Keratinocyte (primary cell): ENCODE data around the gene RAD51AP2.

Source experiments
- EZH2 ChIP-seq: IDR thresholded peaks from one replicate; pipeline ENCODE4 v1.6.1; 2012; ENCODE audit warnings: inconsistent platforms, mild to moderate bottlenecking, low read length, moderate library complexity
- TF ChIP-seq, protein P1 (sequence below), 3 experiments: IDR thresholded peaks in 1 of 3; conservative IDR thresholded peaks in 1 of 3; optimal IDR thresholded peaks in 1 of 3; 2 replicates in 2 of 3; 3 replicates in 1 of 3; pipeline versions ENCODE3 to v1.5.1; 2011; ENCODE audit warnings: low read length in 3 of 3, mild to moderate bottlenecking in 3 of 3, moderate library complexity in 2 of 3, control low read depth in 1 of 3, inconsistent platforms in 1 of 3; ENCODE audit not compliant: insufficient read depth in 2 of 3; ENCODE audit errors: extremely low read depth in 1 of 3

DNA sequence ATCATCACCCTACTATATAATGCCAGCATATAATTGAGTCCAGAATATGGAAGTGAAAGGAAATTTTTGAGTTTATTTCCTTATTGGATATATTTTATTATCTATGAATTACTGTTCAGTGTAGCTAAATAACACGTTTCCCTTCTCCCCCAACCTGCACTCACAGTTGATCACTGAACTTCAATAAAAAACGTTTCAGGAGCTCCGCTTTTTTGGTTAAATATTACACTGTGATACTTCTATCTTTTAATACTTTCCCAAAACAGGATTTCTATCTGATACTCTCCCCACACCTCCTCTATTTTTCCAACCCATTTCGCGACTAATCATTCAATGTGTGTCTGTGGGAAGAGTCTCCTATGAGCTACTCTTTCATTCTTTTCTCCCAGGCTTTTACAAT is 29.5 kb upstream of the RAD51AP2 start:
- TF ChIP-seq, protein P1, sequence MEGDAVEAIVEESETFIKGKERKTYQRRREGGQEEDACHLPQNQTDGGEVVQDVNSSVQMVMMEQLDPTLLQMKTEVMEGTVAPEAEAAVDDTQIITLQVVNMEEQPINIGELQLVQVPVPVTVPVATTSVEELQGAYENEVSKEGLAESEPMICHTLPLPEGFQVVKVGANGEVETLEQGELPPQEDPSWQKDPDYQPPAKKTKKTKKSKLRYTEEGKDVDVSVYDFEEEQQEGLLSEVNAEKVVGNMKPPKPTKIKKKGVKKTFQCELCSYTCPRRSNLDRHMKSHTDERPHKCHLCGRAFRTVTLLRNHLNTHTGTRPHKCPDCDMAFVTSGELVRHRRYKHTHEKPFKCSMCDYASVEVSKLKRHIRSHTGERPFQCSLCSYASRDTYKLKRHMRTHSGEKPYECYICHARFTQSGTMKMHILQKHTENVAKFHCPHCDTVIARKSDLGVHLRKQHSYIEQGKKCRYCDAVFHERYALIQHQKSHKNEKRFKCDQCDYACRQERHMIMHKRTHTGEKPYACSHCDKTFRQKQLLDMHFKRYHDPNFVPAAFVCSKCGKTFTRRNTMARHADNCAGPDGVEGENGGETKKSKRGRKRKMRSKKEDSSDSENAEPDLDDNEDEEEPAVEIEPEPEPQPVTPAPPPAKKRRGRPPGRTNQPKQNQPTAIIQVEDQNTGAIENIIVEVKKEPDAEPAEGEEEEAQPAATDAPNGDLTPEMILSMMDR (optimal IDR thresholded peaks at IDR 0.05 in 1 of 3, IDR thresholded peaks at IDR 0.05 in 1 of 3, conservative IDR thresholded peaks at IDR 0.05 in 1 of 3; ENCODE audit: extremely low read depth in 1 of 3, insufficient read depth in 2 of 3, low read length in 3 of 3) = no peak
- no peak for TF ChIP-seq EZH2
